ENCODE results near the gene STEAP1B. TPM values are rescaled to one million over a fixed set of nuclear protein-coding genes. Genes with fewer than 3 reads are reported as not detected.

Gene STEAP1B
- polyA plus RNA-seq, 1 experiment: 18.8 TPM

DNA sequence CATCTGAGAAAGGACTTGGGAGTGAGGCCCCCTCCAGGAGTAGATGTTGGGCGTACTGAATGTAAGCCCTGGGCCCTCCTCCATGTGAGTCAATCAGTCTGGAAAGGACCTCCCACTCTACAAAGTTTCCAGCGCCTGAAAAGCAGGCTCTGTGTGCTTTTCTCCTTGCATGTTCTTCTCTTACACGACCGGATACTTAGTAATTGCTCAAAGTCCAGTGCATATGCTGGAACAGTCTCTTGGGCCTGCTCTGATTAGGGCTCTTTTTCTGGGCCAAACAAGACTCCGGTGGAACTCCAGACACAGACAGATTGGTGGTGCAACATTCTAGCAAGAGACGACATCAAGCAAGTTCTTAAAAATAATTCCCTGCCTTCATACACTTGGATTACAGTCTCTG, 104.8 kb downstream of the STEAP1B start:
- Histone ChIP-seq H3K4me3 (ENCODE audit: low read depth, low read length) (no peak overlapping the region), H3K27ac (ENCODE audit: low read depth, low read length) (no peak overlapping the region), H3K9me3 (ENCODE audit: control insufficient read depth, insufficient read depth, low read length) (no peaks in the 10 kb centered on the region), H3K27me3 (ENCODE audit: control insufficient read depth, insufficient read depth, low read length) (no peaks in the 10 kb centered on the region)
- DNase-seq (ENCODE audit: low read depth, low spot score): no peak
- TF ChIP-seq, protein P1, sequence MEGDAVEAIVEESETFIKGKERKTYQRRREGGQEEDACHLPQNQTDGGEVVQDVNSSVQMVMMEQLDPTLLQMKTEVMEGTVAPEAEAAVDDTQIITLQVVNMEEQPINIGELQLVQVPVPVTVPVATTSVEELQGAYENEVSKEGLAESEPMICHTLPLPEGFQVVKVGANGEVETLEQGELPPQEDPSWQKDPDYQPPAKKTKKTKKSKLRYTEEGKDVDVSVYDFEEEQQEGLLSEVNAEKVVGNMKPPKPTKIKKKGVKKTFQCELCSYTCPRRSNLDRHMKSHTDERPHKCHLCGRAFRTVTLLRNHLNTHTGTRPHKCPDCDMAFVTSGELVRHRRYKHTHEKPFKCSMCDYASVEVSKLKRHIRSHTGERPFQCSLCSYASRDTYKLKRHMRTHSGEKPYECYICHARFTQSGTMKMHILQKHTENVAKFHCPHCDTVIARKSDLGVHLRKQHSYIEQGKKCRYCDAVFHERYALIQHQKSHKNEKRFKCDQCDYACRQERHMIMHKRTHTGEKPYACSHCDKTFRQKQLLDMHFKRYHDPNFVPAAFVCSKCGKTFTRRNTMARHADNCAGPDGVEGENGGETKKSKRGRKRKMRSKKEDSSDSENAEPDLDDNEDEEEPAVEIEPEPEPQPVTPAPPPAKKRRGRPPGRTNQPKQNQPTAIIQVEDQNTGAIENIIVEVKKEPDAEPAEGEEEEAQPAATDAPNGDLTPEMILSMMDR (IDR thresholded peaks at IDR 0.05; ENCODE audit: low read depth, low read length): no peak
- ChIA-PET CTCF (no interaction called here), POLR2A (no interaction called here)

DNA sequence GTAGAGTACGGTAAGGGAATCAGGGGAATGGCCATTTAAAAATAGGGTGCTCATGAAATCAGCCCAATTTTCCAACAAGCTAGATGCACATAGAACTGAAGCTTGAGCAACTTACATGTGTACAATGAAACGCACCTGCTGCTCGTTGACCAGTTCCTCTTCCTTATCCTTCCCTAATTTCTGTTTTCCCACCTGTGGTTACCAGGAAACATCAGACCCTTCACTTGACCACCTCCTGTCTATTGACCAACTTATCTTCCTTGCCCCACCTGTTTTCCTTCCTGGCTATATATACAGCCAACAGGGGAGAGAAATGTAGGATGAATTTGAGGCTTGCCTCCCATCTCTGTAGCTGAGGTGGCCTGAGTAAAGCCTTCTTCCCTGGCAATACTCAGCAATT, 105.2 kb downstream of the STEAP1B start:
- TF ChIP-seq, protein P1 (IDR thresholded peaks at IDR 0.05; ENCODE audit: low read depth, low read length): no peak

DNA sequence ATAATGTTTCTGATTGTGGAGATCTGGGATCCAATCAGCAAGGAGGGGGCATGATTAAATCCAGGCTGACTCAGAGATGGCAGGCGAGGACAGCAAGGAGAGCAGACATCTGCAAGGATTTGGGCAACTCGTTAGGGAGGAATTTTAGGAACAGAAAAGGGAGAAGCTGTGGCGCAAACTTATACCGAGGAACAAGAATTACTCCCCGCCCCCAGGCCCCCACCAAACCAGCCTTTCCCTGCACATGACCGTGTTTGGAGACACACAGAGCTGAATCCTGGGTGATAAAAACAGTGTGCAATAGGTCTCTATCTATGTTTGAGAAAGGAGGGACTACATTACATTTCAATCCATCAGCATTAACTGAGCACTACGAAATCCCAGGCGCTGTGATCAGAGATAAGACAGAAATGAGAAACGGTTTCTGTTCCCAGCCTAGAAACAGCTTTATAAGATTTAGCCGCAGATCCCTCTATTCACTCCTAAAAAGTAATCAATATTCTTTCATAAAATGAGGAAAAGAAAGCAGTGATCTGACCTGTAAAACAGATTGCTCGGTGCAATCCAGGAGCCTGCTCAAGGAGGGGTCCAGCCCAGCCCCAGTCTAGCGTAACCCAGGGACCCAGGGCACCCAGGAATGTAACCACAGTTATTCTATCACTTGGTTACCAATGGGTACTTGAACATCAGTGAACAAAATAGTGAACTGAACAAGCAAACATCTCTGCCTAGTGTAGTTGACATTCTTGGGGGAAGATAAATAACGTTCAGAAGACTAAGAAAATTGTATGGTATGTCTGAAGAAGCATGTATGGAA, 105.9 kb downstream of the STEAP1B start:
- Histone ChIP-seq H3K27me3 (ENCODE audit: control insufficient read depth, insufficient read depth, low read length) (no peaks in the 10 kb centered on the region), H3K4me3 (ENCODE audit: low read depth, low read length) (no peak overlapping the region), H3K9me3 (ENCODE audit: control insufficient read depth, insufficient read depth, low read length) (no peaks in the 10 kb centered on the region), H3K27ac (ENCODE audit: low read depth, low read length) (no peak overlapping the region)
- ChIA-PET CTCF (interaction anchor here (1.5 kb wide), 1 partner anchor 311 kb away, joined by 3 read pairs; no protein-coding TSS in a partner anchor), POLR2A (no interaction called here)
- TF ChIP-seq, protein P1 (IDR thresholded peaks at IDR 0.05; ENCODE audit: low read depth, low read length): no peak
- no peak for DNase-seq (ENCODE audit: low read depth, low spot score)

More for the DNA sequence above, 105.2 kb downstream of the STEAP1B start:
- Histone ChIP-seq H3K27me3 (ENCODE audit: control insufficient read depth, insufficient read depth, low read length) (no peaks in the 10 kb centered on the region), H3K4me3 (ENCODE audit: low read depth, low read length) (no peak overlapping the region), H3K27ac (ENCODE audit: low read depth, low read length) (no peak overlapping the region), H3K9me3 (ENCODE audit: control insufficient read depth, insufficient read depth, low read length) (no peaks in the 10 kb centered on the region)
- CTCF ChIA-PET: no interaction called here
- no peak for DNase-seq (ENCODE audit: low read depth, low spot score)
- POLR2A ChIA-PET: no interaction called here

DNA sequence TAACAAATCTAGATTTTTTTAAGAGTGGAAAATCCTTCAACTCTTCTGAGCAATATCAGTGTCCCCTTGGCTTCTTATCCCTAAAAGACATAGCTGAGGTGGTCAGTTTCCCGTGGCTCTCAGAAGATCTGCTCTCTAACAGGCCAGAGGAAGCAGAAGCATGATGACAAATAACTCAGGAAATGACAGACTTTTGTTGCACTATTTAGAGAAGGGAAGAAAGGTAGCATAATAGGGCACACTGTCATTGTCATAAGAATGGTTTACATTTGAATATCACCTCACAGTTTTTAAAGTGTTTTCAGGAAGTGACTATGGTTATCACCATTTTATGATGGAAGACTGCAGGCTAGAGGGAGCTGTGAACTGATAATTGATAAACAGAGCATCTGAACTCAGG, 109.5 kb downstream of the STEAP1B start:
- POLR2A ChIA-PET: no interaction called here

DNA sequence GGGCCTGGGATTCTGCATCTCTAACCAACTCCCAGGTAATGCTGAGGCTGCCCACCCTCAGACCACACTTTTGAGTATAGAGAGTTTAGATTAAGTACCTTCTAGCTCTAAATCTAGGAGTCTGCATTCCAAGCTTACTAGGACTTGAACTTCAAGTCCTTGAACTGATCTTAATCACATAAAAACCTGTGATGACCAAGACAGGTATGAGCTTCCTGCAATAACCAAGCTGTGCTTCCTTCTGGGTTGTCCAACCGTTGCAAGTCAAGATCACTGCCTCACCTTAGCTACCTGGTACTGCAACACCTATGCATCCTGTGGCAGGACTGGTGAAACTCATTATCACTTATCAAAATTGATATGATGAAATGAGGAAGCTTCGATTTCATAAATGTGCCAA, 110.1 kb downstream of the STEAP1B start:
- DNase-seq (ENCODE audit: low read depth, low spot score): no peak
- Histone ChIP-seq H3K27ac (ENCODE audit: low read depth, low read length) (no peak overlapping the region), H3K4me3 (ENCODE audit: low read depth, low read length) (no peak overlapping the region), H3K9me3 (ENCODE audit: control insufficient read depth, insufficient read depth, low read length) (no peaks in the 10 kb centered on the region), H3K27me3 (ENCODE audit: control insufficient read depth, insufficient read depth, low read length) (no peaks in the 10 kb centered on the region)
- POLR2A ChIA-PET: no interaction called here
- CTCF ChIA-PET: no interaction called here
- TF ChIP-seq, protein P1 (IDR thresholded peaks at IDR 0.05; ENCODE audit: low read depth, low read length): no peak

More for the DNA sequence above, 109.5 kb downstream of the STEAP1B start:
- H3K4me3 ChIP-seq (ENCODE audit: low read depth, low read length): no peak overlapping the region
- no peak overlapping the region for H3K27ac ChIP-seq (ENCODE audit: low read depth, low read length)
- H3K9me3 ChIP-seq (ENCODE audit: control insufficient read depth, insufficient read depth, low read length): no peaks in the 10 kb centered on the region
- CTCF ChIA-PET: no interaction called here
- no peak for DNase-seq (ENCODE audit: low read depth, low spot score)
- no peaks in the 10 kb centered on the region for H3K27me3 ChIP-seq (ENCODE audit: control insufficient read depth, insufficient read depth, low read length)
- TF ChIP-seq, protein P1 (IDR thresholded peaks at IDR 0.05; ENCODE audit: low read depth, low read length): no peak

All from AG04450 (cell line).